Measurements from ENCODE around the gene MYO7A. TPM values are rescaled to one million over a fixed set of nuclear protein-coding genes. Genes with fewer than 3 reads are reported as not detected.

The MYO7A gene
- total RNA-seq, 1 experiment from 2014 or later, result 0.26 TPM

GRCh38 chr11:77182542-77183430, 54.7 kb downstream of the MYO7A start:
- intact Hi-C loops (cut with micrococcal nuclease), result no loop called here
- no TSS peak for BruUV-seq (replicated peaks)
- Mint-ChIP-seq H3K4me3 (ENCODE audit: unreplicated experiment) (no peak overlapping the region), H3K4me1 (ENCODE audit: insufficient read depth, unreplicated experiment) (no peaks in the 10 kb centered on the region), H3K36me3 (ENCODE audit: insufficient read depth, unreplicated experiment) (no peaks in the 10 kb centered on the region), H3K9me3 (ENCODE audit: unreplicated experiment) (no peaks in the 10 kb centered on the region), H3K27ac (ENCODE audit: low read depth, unreplicated experiment) (no peak overlapping the region), H3K27me3 (ENCODE audit: insufficient read depth, unreplicated experiment) (peaks cover 18% of the 10 kb centered on the region)
- DNase-seq (ENCODE audit: unreplicated experiment), result no peak
- ChIA-PET CTCF (interaction anchor here (0.6 to 1.4 kb wide), 3 partner anchors 8 to 436 kb away, joined by 3 read pairs; no protein-coding TSS in a partner anchor), POLR2A (no interaction called here)
- TF ChIP-seq CTCF (IDR thresholded peaks at IDR 0.05; ENCODE audit: unreplicated experiment), result no peak

DNA sequence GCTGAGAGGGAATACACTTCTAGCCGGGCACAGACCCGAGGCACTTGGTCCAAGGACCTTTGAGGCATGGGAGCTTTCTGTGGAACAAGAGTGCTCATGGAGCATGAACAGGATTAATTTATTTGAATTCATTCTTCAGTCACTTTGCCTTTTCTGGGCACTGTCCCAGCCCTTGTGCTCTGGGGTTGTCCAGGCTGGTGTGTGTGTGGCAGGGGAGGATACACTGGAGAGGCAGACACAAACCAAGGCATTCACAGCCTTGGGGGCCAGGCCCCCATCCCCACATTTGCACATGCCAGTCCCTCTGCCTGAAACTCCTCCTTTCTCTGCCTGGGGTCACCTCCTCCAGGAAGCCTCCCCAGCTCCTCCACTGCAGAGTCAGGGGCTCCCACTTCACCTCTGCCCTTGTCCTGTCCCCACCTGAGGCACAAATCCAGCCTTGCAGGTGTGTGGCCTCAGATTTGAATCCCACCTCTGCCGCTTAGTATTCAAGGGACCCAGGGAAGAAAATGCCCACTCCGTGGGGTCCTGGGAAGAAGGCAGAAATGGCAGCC, 55.5 kb downstream of the MYO7A start:
- no peak for TF ChIP-seq CTCF (IDR thresholded peaks at IDR 0.05; ENCODE audit: unreplicated experiment)
- ChIA-PET CTCF (interaction anchor here (0.6 to 1.4 kb wide), 2 partner anchors 289 to 436 kb away, joined by 3 to 4 read pairs; no protein-coding TSS in a partner anchor), POLR2A (no interaction called here)
- intact Hi-C loops (cut with micrococcal nuclease), result no loop called here
- DNase-seq (ENCODE audit: unreplicated experiment), result no peak
- Mint-ChIP-seq H3K36me3 (ENCODE audit: insufficient read depth, unreplicated experiment) (no peaks in the 10 kb centered on the region), H3K27ac (ENCODE audit: low read depth, unreplicated experiment) (no peak overlapping the region), H3K9me3 (ENCODE audit: unreplicated experiment) (no peaks in the 10 kb centered on the region), H3K27me3 (ENCODE audit: insufficient read depth, unreplicated experiment) (peaks cover 18% of the 10 kb centered on the region), H3K4me3 (ENCODE audit: unreplicated experiment) (no peak overlapping the region), H3K4me1 (ENCODE audit: insufficient read depth, unreplicated experiment) (no peaks in the 10 kb centered on the region)
- BruUV-seq (replicated peaks), result no TSS peak

DNA sequence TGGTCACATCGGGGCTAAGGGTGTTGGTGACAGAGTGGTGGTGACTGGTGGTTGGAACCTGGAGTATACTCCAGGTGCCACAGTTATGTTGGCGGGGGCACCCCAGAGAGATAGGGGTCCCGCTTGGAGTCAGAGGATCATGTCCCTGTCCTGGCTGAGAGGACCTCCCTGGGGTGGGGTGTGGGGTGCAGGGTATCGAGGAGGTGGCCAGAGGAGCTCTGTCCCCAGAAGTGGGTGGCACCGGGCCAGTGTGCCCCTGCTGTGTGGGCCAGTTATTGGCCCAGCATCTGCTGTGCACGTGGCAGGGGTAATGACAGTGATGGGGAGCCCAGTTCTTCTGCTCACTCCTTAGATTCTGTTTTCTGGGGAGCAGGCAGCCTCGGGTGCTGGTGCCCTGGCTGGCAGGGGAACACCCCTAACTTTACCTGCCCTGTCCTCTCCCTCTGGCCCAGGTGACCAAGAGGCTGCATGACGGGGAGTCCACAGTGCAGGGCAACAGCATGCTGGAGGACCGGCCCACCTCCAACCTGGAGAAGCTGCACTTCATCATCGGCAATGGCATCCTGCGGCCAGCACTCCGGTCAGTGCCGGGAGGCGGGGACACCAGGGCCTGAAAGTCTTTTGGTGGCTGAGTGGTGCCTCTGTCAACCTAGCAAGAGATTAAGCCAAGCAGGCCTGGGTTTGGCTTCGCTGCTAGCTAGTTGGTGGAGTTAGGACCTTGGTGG, 56.3 kb downstream of the MYO7A start:
- no TSS peak for BruUV-seq (replicated peaks)
- no peak overlapping the region for H3K4me3 Mint-ChIP-seq (ENCODE audit: unreplicated experiment)
- intact Hi-C loops (cut with micrococcal nuclease), result no loop called here
- ChIA-PET POLR2A (interaction anchor here (0.7 kb wide), 1 partner anchor 418 kb away, joined by 4 read pairs; no protein-coding TSS in a partner anchor), CTCF (interaction anchor here (0.6 to 1.4 kb wide), 2 partner anchors 290 to 435 kb away, joined by 3 to 4 read pairs; no protein-coding TSS in a partner anchor)
- DNase-seq (ENCODE audit: unreplicated experiment), result no peak
- H3K27ac Mint-ChIP-seq (ENCODE audit: low read depth, unreplicated experiment), result no peak overlapping the region
- no peaks in the 10 kb centered on the region for H3K36me3 Mint-ChIP-seq (ENCODE audit: insufficient read depth, unreplicated experiment)
- no peak for TF ChIP-seq CTCF (IDR thresholded peaks at IDR 0.05; ENCODE audit: unreplicated experiment)
- H3K27me3 Mint-ChIP-seq (ENCODE audit: insufficient read depth, unreplicated experiment), result peaks cover 18% of the 10 kb centered on the region
- H3K9me3 Mint-ChIP-seq (ENCODE audit: unreplicated experiment), result no peaks in the 10 kb centered on the region
- no peaks in the 10 kb centered on the region for H3K4me1 Mint-ChIP-seq (ENCODE audit: insufficient read depth, unreplicated experiment)

DNA sequence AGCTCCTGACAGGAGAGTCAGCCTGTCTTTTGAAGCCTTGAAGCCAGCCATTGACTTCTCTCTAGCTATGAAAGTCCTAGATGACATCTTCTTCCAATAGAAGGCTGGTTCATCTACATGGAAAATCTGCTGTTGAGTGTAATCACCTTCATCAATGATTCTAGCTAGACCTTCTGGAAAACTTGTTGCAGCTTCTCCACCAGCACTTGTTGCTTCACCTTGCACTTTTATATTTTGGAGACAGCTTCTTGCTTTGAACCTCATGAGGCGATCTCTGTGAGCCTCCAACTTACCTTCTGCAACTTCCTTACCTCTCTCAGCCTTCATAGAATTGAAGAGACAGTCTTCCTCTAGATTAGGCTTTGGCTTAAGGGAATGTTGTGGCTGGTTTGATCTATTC, 58.3 kb downstream of the MYO7A start:
- Mint-ChIP-seq H3K4me1 (ENCODE audit: insufficient read depth, unreplicated experiment) (no peaks in the 10 kb centered on the region), H3K9me3 (ENCODE audit: unreplicated experiment) (no peaks in the 10 kb centered on the region), H3K27ac (ENCODE audit: low read depth, unreplicated experiment) (no peak overlapping the region), H3K36me3 (ENCODE audit: insufficient read depth, unreplicated experiment) (no peaks in the 10 kb centered on the region), H3K27me3 (ENCODE audit: insufficient read depth, unreplicated experiment) (peaks cover 18% of the 10 kb centered on the region), H3K4me3 (ENCODE audit: unreplicated experiment) (no peak overlapping the region)
- no peak for DNase-seq (ENCODE audit: unreplicated experiment)
- intact Hi-C loops (cut with micrococcal nuclease), result loop anchor here (5.0 kb wide), 1 partner anchor 454 kb away; no protein-coding TSS in a partner anchor
- BruUV-seq (replicated peaks), result no TSS peak
- ChIA-PET POLR2A (no interaction called here), CTCF (interaction anchor here (0.6 to 4.6 kb wide), 9 partner anchors 58 to 433 kb away, joined by 3 to 34 read pairs (median 3); partner anchors contain the start of gene MYO7A)
- no peak for TF ChIP-seq CTCF (IDR thresholded peaks at IDR 0.05; ENCODE audit: unreplicated experiment)

Data from MCF 10A (cell line).